GM21717 (cell line): ENCODE measurements around the gene PAX7.

ENCODE experiments used
- ATAC-seq: cut with Tn5 transposase; IDR thresholded peaks from one replicate; pipeline ENCODE4 v1.9.1; 2021; ENCODE audit warnings: mild to moderate bottlenecking, moderate library complexity; ENCODE audit not compliant: unreplicated experiment

The PAX7 gene

GRCh38 chr1:18697541-18697940 is 66.9 kb downstream of the PAX7 start:
- no peak for ATAC-seq

- ATAC-seq = no peak
Measured at GRCh38 chr1:18700530-18700929, 69.9 kb downstream of the PAX7 start.

- ATAC-seq = no peak
Measured at GRCh38 chr1:18701183-18701582, 70.5 kb downstream of the PAX7 start.

- ATAC-seq = no peak
Measured at GRCh38 chr1:18703041-18703621, 72.5 kb downstream of the PAX7 start.

GRCh38 chr1:18705811-18706210 is 75.2 kb downstream of the PAX7 start:
- ATAC-seq = no peak

- ATAC-seq = no peak
Measured at GRCh38 chr1:18707696-18708257, 77.1 kb downstream of the PAX7 start.

- ATAC-seq = no peak
Measured at GRCh38 chr1:18710002-18710401, 79.4 kb downstream of the PAX7 start.

- ATAC-seq = no peak
Measured at GRCh38 chr1:18711003-18711402, 80.4 kb downstream of the PAX7 start.

- ATAC-seq = no peak
Measured at GRCh38 chr1:18711536-18712251, 81.0 kb downstream of the PAX7 start.

GRCh38 chr1:18712252-18712600 is 81.6 kb downstream of the PAX7 start:
- no peak for ATAC-seq

GRCh38 chr1:18714404-18715175 is 83.9 kb downstream of the PAX7 start:
- ATAC-seq = no peak

GRCh38 chr1:18716112-18716784 is 85.6 kb downstream of the PAX7 start:
- ATAC-seq = no peak

GRCh38 chr1:18716785-18717678 is 86.4 kb downstream of the PAX7 start:
- no peak for ATAC-seq

- ATAC-seq = no peak
Measured at GRCh38 chr1:18719786-18720451, 89.3 kb downstream of the PAX7 start.

- no peak for ATAC-seq
Measured at GRCh38 chr1:18721041-18721440, 90.4 kb downstream of the PAX7 start.

GRCh38 chr1:18721776-18722175 is 91.1 kb downstream of the PAX7 start:
- ATAC-seq = no peak

GRCh38 chr1:18722270-18722669 is 91.6 kb downstream of the PAX7 start:
- no peak for ATAC-seq

GRCh38 chr1:18723206-18723605 is 92.6 kb downstream of the PAX7 start:
- no peak for ATAC-seq

- ATAC-seq = no peak
Measured at GRCh38 chr1:18723701-18724411, 93.2 kb downstream of the PAX7 start.
